ENCODE results near the gene IL2RA. TPM values are rescaled to one million over a fixed set of nuclear protein-coding genes. Genes with fewer than 3 reads are reported as not detected.

The IL2RA gene
- total and polyA plus RNA-seq, 9 of the 15 experiments (the other 6 are each of a cell fraction or from before 2014, with no cell fraction given), result 0.95 TPM; not detected in 8

GRCh38 chr10:6038071-6038631 is 24.0 kb downstream of the IL2RA start:
- no peak for FAIRE-seq
- WGBS (ENCODE audit: insufficient coverage, low coverage, missing lambda C conversion rate), result 10% methylated on average over 2 of the region's 2 CpGs
- H3K9ac ChIP-seq (ENCODE audit: insufficient read depth in 1 of 2, low read depth in 2 of 2, low read length in 2 of 2), result no peak overlapping the region
- TF ChIP-seq ZFX (CRISPR knock-in tag; IDR thresholded peaks at IDR 0.05) (0 out of 2 replicates have a peak, but pooled peaks have one; percentile 31), POLR3A (IDR thresholded peaks at IDR 0.05; ENCODE audit: borderline replicate concordance, extremely low read depth, insufficient read depth, insufficient read length) (no peak), SMARCE1 (IDR thresholded peaks at IDR 0.05) (peak; percentile 42; the same call in 1 of the 2 replicates), PBX2 (CRISPR knock-in tag; IDR thresholded peaks at IDR 0.05; ENCODE audit: low read depth) (no peak), PBX2 (tag; conservative IDR thresholded peaks at IDR 0.05; ENCODE audit: low read depth) (no peak), ELF4 (CRISPR knock-in tag; IDR thresholded peaks at IDR 0.05) (no peak), ZNF12 (CRISPR knock-in tag; IDR thresholded peaks at IDR 0.05) (no peak), CCNT2 (IDR thresholded peaks at IDR 0.05; ENCODE audit: borderline replicate concordance, extremely low read depth, insufficient read length, low read depth, low read length) (peak; percentile 14), MNT (conservative IDR thresholded peaks at IDR 0.05) (no peak), CHD2 (IDR thresholded peaks at IDR 0.05; ENCODE audit: low read depth, low read length) (no peak), NR2C2 (CRISPR knock-in tag; IDR thresholded peaks at IDR 0.05) (no peak), NR2C2 (tag; IDR thresholded peaks at IDR 0.05) (no peak), ZNF316 (IDR thresholded peaks at IDR 0.05) (no peak), ZFP36 (IDR thresholded peaks at IDR 0.05; ENCODE audit: low read depth, low read length, partially characterized antibody) (peak; percentile 35), HES1 (IDR thresholded peaks at IDR 0.05; ENCODE audit: low read depth) (peak; percentile 50; the same call in 1 of the 2 replicates), USF1 (CRISPR knock-in tag; IDR thresholded peaks at IDR 0.05) (no peak), ESRRA (IDR thresholded peaks at IDR 0.05; ENCODE audit: borderline replicate concordance, low read depth) (peak; percentile 80; the same call in 1 of the 2 replicates), BRD9 (IDR thresholded peaks at IDR 0.05; ENCODE audit: low read depth, partially characterized antibody) (no peak)

More at GRCh38 chr10:6038071-6038631, 24.0 kb downstream of the IL2RA start:
- no peak overlapping the region for H3K27ac ChIP-seq (ENCODE audit: extremely low read depth, low read depth, low read length)
- H3K36me3 ChIP-seq (ENCODE audit: control insufficient read depth, insufficient read depth, low read length), result no peaks in the 10 kb centered on the region
- ATAC-seq, result no peak
- no peak for DNase-seq (ENCODE audit: extremely low read depth in 1 of 4, low spot score in 3 of 4)
- no peaks in the 10 kb centered on the region for H4K20me1 ChIP-seq (replicated peaks; ENCODE audit: control insufficient read depth, insufficient read depth, low read length)
- H3K4me3 ChIP-seq, result no peak overlapping the region
- ChIA-PET CTCF (ENCODE audit: low intra/inter-chr PET ratio) (no interaction called here), POLR2A (interaction anchor here (0.6 to 1.5 kb wide), 5 partner anchors 9 to 259 kb away, joined by 3 to 7 read pairs (median 3); no protein-coding TSS in a partner anchor)
- peaks cover 3 to 12% of the 10 kb centered on the region in 2 experiments; a peak in 4 of 5 replicates for H3K27me3 ChIP-seq (ENCODE audit: control insufficient read depth in 2 of 2, insufficient read depth in 2 of 2, low read length in 2 of 2)
- in situ Hi-C loops (cut with MboI) (no loop called here), intact Hi-C loops (cut with micrococcal nuclease) (no loop called here)
- H2AFZ ChIP-seq (ENCODE audit: low read depth, low read length), result no peak overlapping the region
- H3K9me1 ChIP-seq (ENCODE audit: control insufficient read depth, insufficient read depth, low read length), result no peaks in the 10 kb centered on the region
- no TSS peak for BruUV-seq (replicated peaks)
- H3K9me3 ChIP-seq (replicated peaks; ENCODE audit: control insufficient read depth, insufficient read depth, low read depth, low read length), result no peaks in the 10 kb centered on the region
- H3K4me1 ChIP-seq (replicated peaks in 1 of 2; ENCODE audit: control insufficient read depth in 2 of 2, insufficient read depth in 2 of 2, low read length in 2 of 2), result peaks cover 5 to 6% of the 10 kb centered on the region in 2 experiments; a peak in 3 of 5 replicates
- no peaks in the 10 kb centered on the region for H3K79me2 ChIP-seq (ENCODE audit: control insufficient read depth, insufficient read depth, low read length)
- no peak overlapping the region for H3K4me2 ChIP-seq (ENCODE audit: insufficient read depth, low read length)
